HCT116 (cell line): ENCODE measurements around the gene GNB5. TPM values are rescaled to one million over a fixed set of nuclear protein-coding genes. Genes with fewer than 3 reads are reported as not detected.
"Not testable (repeated sequence)": the region's sequence is repeated elsewhere in the genome, so short reads cannot be mapped to it uniquely, and the experiment has no call there.

Experiments used
- ATAC-seq: fragments of 200-7000 bp; cut with Tn5 transposase; 2 replicates; pipeline ENCODE4 v1.9.1; 2020; ENCODE audit warnings: mild to moderate bottlenecking, moderate library complexity
- BruUV-seq: library from RNA; stranded (reverse); fragments of 400-500 nt; replicated peaks from 2 replicates; lab custom pipeline; 2021; lab: Mats Ljungman, UMichigan
- CTCF ChIA-PET: fragments of 300-600 bp; sonication (Branson Sonifier 250); formaldehyde crosslinking; loops from one replicate; lab custom pipeline; 2021; ENCODE audit warnings: antibody characterized with exemption; lab: Charles Lee
- POLR2A ChIA-PET: fragments of 300-600, 350-600 bp; sonication (Branson Sonifier 250); formaldehyde crosslinking; loops from one replicate; lab custom pipeline; 2021; ENCODE audit warnings: antibody characterized with exemption; lab: Charles Lee
- RAD21 ChIA-PET, 2 experiments: fragments of 300-600 bp; sonication (Branson Sonifier 250); formaldehyde crosslinking; loops; one replicate each; lab custom pipeline; 2023; ENCODE audit warnings: low total read pairs in 2 of 2; ENCODE audit not compliant: uncharacterized antibody in 2 of 2, unreplicated experiment in 2 of 2, low non-redundant PET in 1 of 2; lab: Charles Lee
- DNase-seq: peaks from one replicate; pipeline ENCODE4 v3.0.0-alpha.2; 2010; ENCODE audit warnings: low read depth, low spot score
- H2AFZ ChIP-seq: fragments of 200-600 bp; shearing (Covaris generic), sonication (generic); 2 replicates; pipeline ENCODE4 v1.6.1; 2017; ENCODE audit warnings: low read depth, mixed run types, mixed read lengths, antibody characterized with exemption, low read length; ENCODE audit not compliant: poor library complexity, severe bottlenecking
- H3K27ac ChIP-seq: 2 replicates; pipeline ENCODE4 v1.5.1; 2012; ENCODE audit warnings: low read depth, low read length
- H3K27me3 ChIP-seq: fragments of 200-600 bp; sonication (generic); 2 replicates; pipeline ENCODE4 v1.6.1; 2016; ENCODE audit warnings: mixed run types, low read length, mixed read lengths; ENCODE audit not compliant: insufficient read depth
- H3K36me3 ChIP-seq, 2 experiments: fragments of 200-500 bp in 1 of 2; fragments of 200-600 bp in 1 of 2; sonication (Bioruptor generic) in 1 of 2; sonication (generic) in 1 of 2; 2 replicates each; pipeline versions ENCODE4 v1.5.1 to v1.6.1; 2014 to 2016; ENCODE audit warnings: low read length in 2 of 2, inconsistent platforms in 1 of 2, mixed read lengths in 1 of 2, mixed run types in 1 of 2; ENCODE audit not compliant: insufficient read depth in 2 of 2, control insufficient read depth in 1 of 2
- H3K4me1 ChIP-seq, 2 experiments: fragments of 200-600 bp in 1 of 2; sonication (generic) in 1 of 2; 2 replicates each; pipeline versions ENCODE4 v1.5.1 to v1.6.1; 2012 to 2017; ENCODE audit warnings: low read length in 2 of 2, inconsistent platforms in 1 of 2, mild to moderate bottlenecking in 1 of 2, mixed read lengths in 1 of 2, mixed run types in 1 of 2, moderate library complexity in 1 of 2; ENCODE audit not compliant: insufficient read depth in 2 of 2, control insufficient read depth in 1 of 2
- H3K4me2 ChIP-seq: fragments of 200-600 bp; sonication (generic); 2 replicates; pipeline ENCODE4 v1.6.1; 2017; ENCODE audit warnings: mixed run types, low read length, mixed read lengths
- H3K4me3 ChIP-seq, 2 experiments: fragments of 200-600 bp in 1 of 2; sonication (generic) in 1 of 2; replicated peaks in 1 of 2; 2 replicates each; pipeline ENCODE4 v1.5.1; 2011 to 2016; ENCODE audit warnings: low read length in 2 of 2, control low read depth in 1 of 2, low read depth in 1 of 2, mild to moderate bottlenecking in 1 of 2, mixed read lengths in 1 of 2, mixed run types in 1 of 2
- H3K79me2 ChIP-seq: fragments of 200-600 bp; sonication (generic); 2 replicates; pipeline ENCODE4 v1.6.1; 2017; ENCODE audit warnings: mild to moderate bottlenecking, mixed run types, low read length, moderate library complexity, mixed read lengths; ENCODE audit not compliant: insufficient read depth
- H3K9ac ChIP-seq: fragments of 200-600 bp; sonication (generic); 2 replicates; pipeline ENCODE4 v1.6.1; 2016; ENCODE audit warnings: low read length, mixed read lengths
- H3K9me2 ChIP-seq: fragments of 200-600 bp; sonication (generic), shearing (Covaris generic); 2 replicates; pipeline ENCODE4 v1.6.1; 2017; ENCODE audit warnings: mixed run types, mild to moderate bottlenecking, moderate library complexity; ENCODE audit not compliant: insufficient read depth
- H3K9me3 ChIP-seq, 2 experiments: fragments of 200-500 bp in 1 of 2; fragments of 200-600 bp in 1 of 2; sonication (Bioruptor generic) in 1 of 2; sonication (generic) in 1 of 2; 2 replicates each; pipeline ENCODE4 v1.6.1; 2014 to 2017; ENCODE audit warnings: low read length in 2 of 2, mixed read lengths in 2 of 2, inconsistent platforms in 1 of 2, low read depth in 1 of 2, mild to moderate bottlenecking in 1 of 2, mixed run types in 1 of 2, moderate library complexity in 1 of 2; ENCODE audit not compliant: control insufficient read depth in 1 of 2, insufficient read depth in 1 of 2
- H4K20me1 ChIP-seq: fragments of 200-600 bp; sonication (generic), shearing (Covaris generic); 2 replicates; pipeline ENCODE4 v1.6.1; 2017; ENCODE audit warnings: mixed run types, mild to moderate bottlenecking, moderate library complexity; ENCODE audit not compliant: insufficient read depth
- CTCF ChIP-seq, 3 experiments: fragments of 200-600 bp in 1 of 3; sonication (generic) in 1 of 3; IDR thresholded peaks in 2 of 3; conservative IDR thresholded peaks in 1 of 3; 2 replicates each; pipeline ENCODE4 v1.5.1; 2012 to 2017; ENCODE audit warnings: low read depth in 2 of 3, low read length in 2 of 3, antibody characterized with exemption in 1 of 3, borderline replicate concordance in 1 of 3, control low read depth in 1 of 3, mild to moderate bottlenecking in 1 of 3, mixed read lengths in 1 of 3, mixed run types in 1 of 3, moderate library complexity in 1 of 3; ENCODE audit not compliant: insufficient read depth in 1 of 3
- ELF1 ChIP-seq: IDR thresholded peaks from 2 replicates; pipeline ENCODE4 v1.6.1; 2012; ENCODE audit warnings: low read depth, borderline replicate concordance
- EZH2 ChIP-seq: fragments of 200-600 bp; sonication (generic); IDR thresholded peaks from 2 replicates; pipeline ENCODE4 v1.6.1; 2017; ENCODE audit warnings: antibody characterized with exemption, mixed run types
- MAX ChIP-seq: IDR thresholded peaks from 2 replicates; pipeline ENCODE4 v1.6.1; 2012
- REST ChIP-seq: IDR thresholded peaks from 2 replicates; pipeline ENCODE4 v1.6.1; 2012; ENCODE audit warnings: low read depth
- SIN3A ChIP-seq: IDR thresholded peaks from 2 replicates; pipeline ENCODE4 v1.6.1; 2012; ENCODE audit warnings: low read depth
- TCF7L2 ChIP-seq: IDR thresholded peaks from 2 replicates; pipeline ENCODE4 v1.7.0; 2011; ENCODE audit warnings: borderline replicate concordance, inconsistent platforms; ENCODE audit not compliant: insufficient read depth, insufficient read length; ENCODE audit errors: extremely low read depth
- intact Hi-C: fragments of 100-400 bp; cut with micrococcal nuclease; formaldehyde crosslinking; loops from 2 replicates; pipeline ENCODE4 v1.10.0; 2022
- total RNA-seq: library from RNA; stranded (reverse); gene quantifications from one replicate; pipeline ENCODE4 v1.2.1, GENCODE V29; 2021; ENCODE audit not compliant: unreplicated experiment

GNB5 gene
- total RNA-seq, 1 experiment from 2014 or later: 27.6 TPM

GRCh38 chr15:52240166-52240565 is 49.0 kb upstream of the GNB5 start:
- Histone ChIP-seq H3K36me3 (peaks cover 21 to 28% of the 10 kb centered on the region in 2 experiments), H3K9me3 (no peaks in the 10 kb centered on the region), H4K20me1 (no peaks in the 10 kb centered on the region)
- no peak for DNase-seq
- POLR2A ChIA-PET: no interaction called here
- TF ChIP-seq ELF1: no peak
- no peak for TF ChIP-seq SIN3A
- no peak for TF ChIP-seq REST
- no peak for TF ChIP-seq EZH2
- no peak for TF ChIP-seq CTCF (IDR thresholded peaks at IDR 0.05 in 2 of 3, conservative IDR thresholded peaks at IDR 0.05 in 1 of 3; ENCODE audit: borderline replicate concordance in 1 of 3, insufficient read depth in 1 of 3, low read depth in 2 of 3, low read length in 2 of 3)
- TF ChIP-seq MAX: no peak
- no peak for TF ChIP-seq TCF7L2
- TF ChIP-seq, all 23 proteins: peak for 0
- Histone ChIP-seq H3K9ac (no peak overlapping the region), H3K4me3 (no peak overlapping the region), H3K9me2 (no peaks in the 10 kb centered on the region), H2AFZ (no peak overlapping the region), H3K27me3 (no peaks in the 10 kb centered on the region), H3K27ac (no peak overlapping the region), H3K79me2 (no peaks in the 10 kb centered on the region), H3K4me1 (no peaks in the 10 kb centered on the region), H3K4me2 (no peak overlapping the region)
- CTCF ChIA-PET: interaction anchor here (2.7 kb wide), 1 partner anchor 13 kb away, joined by 9 read pairs; no protein-coding TSS in a partner anchor
- RAD21 ChIA-PET: interaction anchor here in 1 of 2 experiments (0.7 kb wide), 1 partner anchor 519 kb away, joined by 3 read pairs; no protein-coding TSS in a partner anchor
- BruUV-seq: no TSS peak
- intact Hi-C loops: no loop called here
- ATAC-seq: no peak

- H3K9me2 ChIP-seq, POLR2A ChIA-PET, H3K4me3 ChIP-seq, H3K27me3 ChIP-seq, RAD21 ChIA-PET, H4K20me1 ChIP-seq, ATAC-seq, H3K27ac ChIP-seq, H2AFZ ChIP-seq, BruUV-seq, DNase-seq, H3K79me2 ChIP-seq, H3K9me3 ChIP-seq, H3K4me2 ChIP-seq, H3K4me1 ChIP-seq, intact Hi-C loops, H3K9ac ChIP-seq: not testable (repeated sequence)
- CTCF ChIA-PET: interaction anchor here (2.7 kb wide), 1 partner anchor 12 kb away, joined by 9 read pairs; no protein-coding TSS in a partner anchor
- peaks cover 22 to 24% of the 10 kb centered on the region in 2 experiments for H3K36me3 ChIP-seq
Observed at GRCh38 chr15:52238989-52239525, 47.9 kb upstream of the GNB5 start.
